Measurements from ENCODE around the gene PNPLA1. TPM values are rescaled to one million over a fixed set of nuclear protein-coding genes. Genes with fewer than 3 reads are reported as not detected.

PNPLA1 gene
- polyA plus RNA-seq, 1 donor (not counting 4 experiments of a cell fraction or from before 2014, with no cell fraction given) = 0.14 TPM

- DNase-seq (ENCODE audit: low read depth, low spot score) = no peak
- H2AFZ ChIP-seq (ENCODE audit: control insufficient read depth, low read length) = no peak overlapping the region
- H3K9ac ChIP-seq (ENCODE audit: control insufficient read depth, extremely low read depth, insufficient read depth, low read length) = no peak overlapping the region
- no peak overlapping the region for H3K4me2 ChIP-seq (ENCODE audit: control insufficient read depth, extremely low read depth, insufficient read depth, low read depth, low read length)
- FAIRE-seq = no peak
- no peaks in the 10 kb centered on the region for H3K9me3 ChIP-seq (ENCODE audit: control insufficient read depth, low read depth, low read length)
- no peaks in the 10 kb centered on the region for H3K36me3 ChIP-seq (ENCODE audit: control insufficient read depth in 2 of 2, extremely low read depth in 1 of 2, insufficient read depth in 2 of 2, low read length in 2 of 2)
- dilution Hi-C loops (cut with MboI; ENCODE audit: extremely low pct_ligation_motif_present, low sequenced_read_pairs) = no loop called here
- no peaks in the 10 kb centered on the region for H4K20me1 ChIP-seq (ENCODE audit: control insufficient read depth, extremely low read depth, insufficient read depth, low read length)
- no peak overlapping the region for H3K27ac ChIP-seq (ENCODE audit: control insufficient read depth, insufficient read depth, low read length)
- TF ChIP-seq EZH2 (IDR thresholded peaks at IDR 0.05; ENCODE audit: low read length) (no peak), CTCF (optimal IDR thresholded peaks at IDR 0.05 in 1 of 3, IDR thresholded peaks at IDR 0.05 in 1 of 3, conservative IDR thresholded peaks at IDR 0.05 in 1 of 3; ENCODE audit: extremely low read depth in 1 of 3, insufficient read depth in 2 of 3, low read length in 3 of 3) (peak in 1 of 3 experiments; percentile 31)
- H3K27me3 ChIP-seq (ENCODE audit: control insufficient read depth, extremely low read depth, insufficient read depth, low read length) = no peaks in the 10 kb centered on the region
- peaks cover 14% of the 10 kb centered on the region for H3K4me1 ChIP-seq (ENCODE audit: control insufficient read depth, extremely low read depth, insufficient read depth, low read length)
- no peak overlapping the region for H3K4me3 ChIP-seq (ENCODE audit: control insufficient read depth in 2 of 3, extremely low read depth in 1 of 3, insufficient read depth in 2 of 3, low read depth in 1 of 3, low read length in 3 of 3)
- H3K79me2 ChIP-seq (ENCODE audit: control insufficient read depth, insufficient read depth, low read length) = no peaks in the 10 kb centered on the region
- no peaks in the 10 kb centered on the region for H3K9me1 ChIP-seq (ENCODE audit: control insufficient read depth, extremely low read depth, insufficient read depth, low read length)
These were observed 20.9 kb upstream of the PNPLA1 start for GRCh38 chr6:36248980-36249379.

- TF ChIP-seq CTCF (optimal IDR thresholded peaks at IDR 0.05 in 1 of 3, IDR thresholded peaks at IDR 0.05 in 1 of 3, conservative IDR thresholded peaks at IDR 0.05 in 1 of 3; ENCODE audit: extremely low read depth in 1 of 3, insufficient read depth in 2 of 3, low read length in 3 of 3) = no peak
- TF ChIP-seq EZH2 (IDR thresholded peaks at IDR 0.05; ENCODE audit: low read length) = no peak
- Histone ChIP-seq H3K4me3 (ENCODE audit: control insufficient read depth in 2 of 3, extremely low read depth in 1 of 3, insufficient read depth in 2 of 3, low read depth in 1 of 3, low read length in 3 of 3) (no peak overlapping the region), H3K36me3 (ENCODE audit: control insufficient read depth in 2 of 2, extremely low read depth in 1 of 2, insufficient read depth in 2 of 2, low read length in 2 of 2) (no peaks in the 10 kb centered on the region), H3K4me1 (ENCODE audit: control insufficient read depth, extremely low read depth, insufficient read depth, low read length) (peaks cover 14% of the 10 kb centered on the region), H4K20me1 (ENCODE audit: control insufficient read depth, extremely low read depth, insufficient read depth, low read length) (no peaks in the 10 kb centered on the region), H3K79me2 (ENCODE audit: control insufficient read depth, insufficient read depth, low read length) (no peaks in the 10 kb centered on the region), H2AFZ (ENCODE audit: control insufficient read depth, low read length) (no peak overlapping the region), H3K9me1 (ENCODE audit: control insufficient read depth, extremely low read depth, insufficient read depth, low read length) (no peaks in the 10 kb centered on the region), H3K9me3 (ENCODE audit: control insufficient read depth, low read depth, low read length) (no peaks in the 10 kb centered on the region), H3K27ac (ENCODE audit: control insufficient read depth, insufficient read depth, low read length) (no peak overlapping the region), H3K9ac (ENCODE audit: control insufficient read depth, extremely low read depth, insufficient read depth, low read length) (no peak overlapping the region), H3K4me2 (ENCODE audit: control insufficient read depth, extremely low read depth, insufficient read depth, low read depth, low read length) (no peak overlapping the region), H3K27me3 (ENCODE audit: control insufficient read depth, extremely low read depth, insufficient read depth, low read length) (no peaks in the 10 kb centered on the region)
- no peak for DNase-seq (ENCODE audit: low read depth, low spot score)
- no peak for FAIRE-seq
- dilution Hi-C loops (cut with MboI; ENCODE audit: extremely low pct_ligation_motif_present, low sequenced_read_pairs) = no loop called here
These were observed 20.3 kb upstream of the PNPLA1 start for GRCh38 chr6:36249536-36249935.

All from keratinocyte (primary cell).